Transverse colon (tissue), 4 donors: ENCODE data around the gene ISL1.

Experiments
- EP300 ChIP-seq: sonication (generic); formaldehyde crosslinking; IDR thresholded peaks from one replicate; pipeline ENCODE4 v1.6.1; 2017; ENCODE audit warnings: antibody characterized with exemption, low read depth
- POLR2A ChIP-seq: fragments of 450-650 bp; IDR thresholded peaks from one replicate; pipeline ENCODE4 v1.6.1; 2016; ENCODE audit warnings: antibody characterized with exemption, mild to moderate bottlenecking, moderate library complexity
- POLR2AphosphoS5 ChIP-seq, 3 donors: sonication (generic); formaldehyde crosslinking; IDR thresholded peaks; one replicate each; pipeline ENCODE4 v1.6.1; 2016; ENCODE audit warnings: antibody characterized with exemption in 3 of 3
- TF ChIP-seq, protein P1 (sequence below), 5 experiments: fragments of 200-600 bp in 3 of 5; fragments of 450-650 bp in 2 of 5; sonication (generic) in 3 of 5; IDR thresholded peaks; 1 replicate in 2 of 5; 2 replicates in 3 of 5; pipeline ENCODE4 v1.5.1; 2016 to 2017; ENCODE audit warnings: antibody characterized with exemption in 5 of 5, inconsistent platforms in 3 of 5, mild to moderate bottlenecking in 2 of 5, moderate library complexity in 1 of 5

DNA sequence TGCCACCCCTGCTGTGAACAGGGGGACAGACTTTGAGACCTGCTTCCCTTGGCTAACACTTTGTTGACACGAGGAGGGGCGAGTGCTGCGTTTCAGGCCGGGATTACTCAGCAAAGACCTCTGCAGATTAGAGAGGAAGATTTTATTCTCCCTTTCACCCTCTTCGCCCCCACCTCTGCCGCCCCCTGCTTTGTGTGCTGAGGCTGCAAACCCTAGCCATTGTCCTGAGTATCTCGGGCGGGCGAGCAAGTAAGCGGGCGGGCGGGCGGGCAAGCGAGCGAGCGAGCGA lies 6.0 kb downstream of the ISL1 start:
- TF ChIP-seq, protein P1, sequence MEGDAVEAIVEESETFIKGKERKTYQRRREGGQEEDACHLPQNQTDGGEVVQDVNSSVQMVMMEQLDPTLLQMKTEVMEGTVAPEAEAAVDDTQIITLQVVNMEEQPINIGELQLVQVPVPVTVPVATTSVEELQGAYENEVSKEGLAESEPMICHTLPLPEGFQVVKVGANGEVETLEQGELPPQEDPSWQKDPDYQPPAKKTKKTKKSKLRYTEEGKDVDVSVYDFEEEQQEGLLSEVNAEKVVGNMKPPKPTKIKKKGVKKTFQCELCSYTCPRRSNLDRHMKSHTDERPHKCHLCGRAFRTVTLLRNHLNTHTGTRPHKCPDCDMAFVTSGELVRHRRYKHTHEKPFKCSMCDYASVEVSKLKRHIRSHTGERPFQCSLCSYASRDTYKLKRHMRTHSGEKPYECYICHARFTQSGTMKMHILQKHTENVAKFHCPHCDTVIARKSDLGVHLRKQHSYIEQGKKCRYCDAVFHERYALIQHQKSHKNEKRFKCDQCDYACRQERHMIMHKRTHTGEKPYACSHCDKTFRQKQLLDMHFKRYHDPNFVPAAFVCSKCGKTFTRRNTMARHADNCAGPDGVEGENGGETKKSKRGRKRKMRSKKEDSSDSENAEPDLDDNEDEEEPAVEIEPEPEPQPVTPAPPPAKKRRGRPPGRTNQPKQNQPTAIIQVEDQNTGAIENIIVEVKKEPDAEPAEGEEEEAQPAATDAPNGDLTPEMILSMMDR (IDR thresholded peaks at IDR 0.05), result no peak
- TF ChIP-seq EP300, result no peak
- no peak for TF ChIP-seq POLR2A
- no peak for TF ChIP-seq POLR2AphosphoS5 (IDR thresholded peaks at IDR 0.05)
